ENCODE measurements around the gene PRR36.

Gene PRR36

DNA sequence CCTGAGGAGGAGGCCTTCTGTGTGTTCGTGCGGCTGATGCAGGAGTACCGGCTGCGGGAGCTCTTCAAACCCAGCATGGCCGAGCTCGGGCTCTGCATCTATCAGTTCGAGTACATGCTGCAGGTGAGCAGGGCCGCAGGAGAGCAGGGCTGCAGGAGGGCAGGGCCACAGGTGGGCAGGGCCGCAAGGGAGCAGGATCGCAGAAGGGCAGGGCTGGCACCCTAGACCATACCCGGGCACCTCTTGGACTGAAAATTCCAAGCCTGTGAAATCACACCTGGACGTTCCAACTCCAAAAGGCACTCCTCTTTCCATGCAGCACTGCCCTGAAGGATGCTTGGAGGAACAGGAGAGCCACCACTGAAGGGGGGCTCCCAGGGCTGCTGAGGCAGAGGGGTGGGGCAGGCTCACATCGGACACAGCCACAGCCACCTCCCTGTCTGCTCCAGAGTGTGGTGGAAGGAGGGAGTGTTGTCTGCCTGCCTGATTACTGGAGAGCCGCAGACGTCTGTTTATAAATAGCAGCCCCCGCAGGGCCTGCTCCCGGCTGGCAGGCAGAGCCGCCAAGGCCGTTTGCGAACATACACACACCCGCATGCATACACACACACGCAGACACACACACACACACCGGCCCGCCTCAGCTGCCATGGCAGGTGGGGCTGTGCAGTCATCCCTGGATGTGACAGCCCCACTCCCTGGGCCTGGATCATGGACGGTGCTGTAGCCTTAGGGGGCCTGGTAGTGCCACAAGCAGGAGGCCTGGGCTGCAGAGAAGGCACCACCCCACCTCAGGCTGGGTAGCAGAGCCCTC is 24.0 kb downstream of the PRR36 start:
- WGBS (ENCODE audit: insufficient coverage, insufficient read length), result no CpG with 5 or more reads among the region's 25 CpGs

DNA sequence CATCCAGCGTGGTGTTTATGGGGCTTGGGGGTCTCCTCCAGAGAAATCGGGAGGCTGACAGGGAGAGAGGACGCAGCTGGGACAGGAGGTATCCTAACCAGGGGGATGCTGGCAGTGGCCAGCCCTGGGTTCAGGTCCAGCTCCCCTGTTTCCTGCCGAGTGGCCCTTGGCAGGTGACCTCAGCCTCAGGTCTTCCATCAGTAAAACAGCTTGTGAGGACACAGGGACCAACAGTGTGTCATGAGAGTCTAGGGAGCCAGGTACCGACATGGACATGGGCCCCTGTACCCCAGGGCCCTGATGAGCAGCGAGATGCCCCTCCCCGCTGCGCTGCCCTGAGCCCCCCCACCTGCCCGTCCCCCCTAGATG is 24.6 kb downstream of the PRR36 start:
- Histone ChIP-seq H3K36me3 (ENCODE audit: control insufficient read depth, insufficient read depth, low read length) (no peaks in the 10 kb centered on the region), H3K9me3 (ENCODE audit: control insufficient read depth, insufficient read depth, low read length) (no peaks in the 10 kb centered on the region), H3K27ac (ENCODE audit: low read length) (no peak overlapping the region), H3K4me3 (ENCODE audit: low read length) (no peak overlapping the region), H3K4me1 (ENCODE audit: control insufficient read depth, insufficient read depth, low read length) (peaks cover 2% of the 10 kb centered on the region; the same call in 1 of the 2 replicates), H3K27me3 (ENCODE audit: control insufficient read depth, insufficient read depth, low read length) (no peaks in the 10 kb centered on the region)
- no CpG with 5 or more reads among the region's 9 CpGs for WGBS (ENCODE audit: insufficient coverage, insufficient read length)
- DNase-seq (ENCODE audit: low read depth, low spot score), result no peak

More for the DNA sequence above, 24.0 kb downstream of the PRR36 start:
- Histone ChIP-seq H3K9me3 (ENCODE audit: control insufficient read depth, insufficient read depth, low read length) (no peaks in the 10 kb centered on the region), H3K27me3 (ENCODE audit: control insufficient read depth, insufficient read depth, low read length) (no peaks in the 10 kb centered on the region), H3K4me1 (ENCODE audit: control insufficient read depth, insufficient read depth, low read length) (peaks cover 2% of the 10 kb centered on the region; the same call in 1 of the 2 replicates), H3K4me3 (ENCODE audit: low read length) (no peak overlapping the region), H3K27ac (ENCODE audit: low read length) (no peak overlapping the region), H3K36me3 (ENCODE audit: control insufficient read depth, insufficient read depth, low read length) (no peaks in the 10 kb centered on the region)
- no peak for DNase-seq (ENCODE audit: low read depth, low spot score)

DNA sequence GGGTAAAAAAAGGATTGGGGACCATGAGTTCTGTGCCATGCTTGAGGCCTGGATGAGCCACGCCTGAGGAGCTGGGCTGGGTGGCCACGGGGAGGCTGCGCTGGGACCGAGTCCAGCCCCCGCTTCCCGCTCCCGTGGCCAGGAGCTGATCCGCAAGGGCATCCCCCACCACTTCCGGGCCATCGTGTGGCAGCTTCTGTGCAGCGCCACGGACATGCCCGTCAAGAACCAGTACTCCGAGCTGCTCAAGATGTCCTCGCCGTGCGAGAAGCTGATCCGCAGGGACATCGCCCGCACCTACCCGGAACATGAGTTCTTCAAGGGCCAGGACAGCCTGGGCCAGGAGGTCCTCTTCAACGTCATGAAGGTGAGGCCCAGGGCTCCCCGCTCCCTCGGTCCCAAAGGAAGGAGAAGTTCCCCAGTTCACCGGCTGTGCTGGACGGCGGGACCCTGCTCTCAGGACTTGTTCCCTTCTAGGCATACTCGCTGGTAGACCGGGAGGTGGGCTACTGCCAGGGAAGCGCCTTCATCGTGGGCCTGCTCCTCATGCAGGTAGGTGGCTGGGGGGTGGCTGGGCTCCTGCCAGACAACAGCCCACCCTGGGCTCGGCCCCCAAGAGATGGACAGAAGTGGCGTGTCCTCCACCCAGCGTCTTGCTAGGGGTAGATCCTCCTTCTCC is 25.3 kb downstream of the PRR36 start:
- WGBS (ENCODE audit: insufficient coverage, insufficient read length), result no CpG with 5 or more reads among the region's 34 CpGs
- Histone ChIP-seq H3K36me3 (ENCODE audit: control insufficient read depth, insufficient read depth, low read length) (no peaks in the 10 kb centered on the region), H3K4me3 (ENCODE audit: low read length) (no peak overlapping the region), H3K4me1 (ENCODE audit: control insufficient read depth, insufficient read depth, low read length) (peaks cover 2% of the 10 kb centered on the region; the same call in 1 of the 2 replicates), H3K9me3 (ENCODE audit: control insufficient read depth, insufficient read depth, low read length) (no peaks in the 10 kb centered on the region), H3K27ac (ENCODE audit: low read length) (no peak overlapping the region), H3K27me3 (ENCODE audit: control insufficient read depth, insufficient read depth, low read length) (no peaks in the 10 kb centered on the region)
- no peak for DNase-seq (ENCODE audit: low read depth, low spot score)

DNA sequence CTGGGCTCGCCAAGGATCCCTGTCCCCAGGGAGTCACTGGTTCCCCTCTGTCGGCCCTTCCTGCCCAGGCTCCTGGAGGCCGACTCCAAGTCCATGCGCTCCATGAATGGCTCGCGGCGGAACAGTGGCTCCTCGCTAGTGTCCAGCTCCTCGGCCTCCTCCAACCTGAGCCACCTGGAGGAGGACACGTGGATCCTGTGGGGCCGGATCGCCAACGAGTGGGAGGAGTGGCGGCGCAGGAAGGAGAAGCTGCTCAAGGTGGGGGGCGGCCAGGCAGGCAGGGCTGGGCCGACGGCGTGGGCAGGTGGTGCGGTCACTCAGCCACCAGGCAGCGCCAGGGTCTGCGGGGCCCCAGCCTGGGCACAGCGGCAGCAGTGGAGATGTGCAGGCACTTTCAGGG is 26.5 kb downstream of the PRR36 start:
- WGBS (ENCODE audit: insufficient coverage, insufficient read length), result no CpG with 5 or more reads among the region's 23 CpGs
- H3K27me3 ChIP-seq (ENCODE audit: control insufficient read depth, insufficient read depth, low read length), result no peaks in the 10 kb centered on the region
- DNase-seq (ENCODE audit: low read depth, low spot score), result no peak

DNA sequence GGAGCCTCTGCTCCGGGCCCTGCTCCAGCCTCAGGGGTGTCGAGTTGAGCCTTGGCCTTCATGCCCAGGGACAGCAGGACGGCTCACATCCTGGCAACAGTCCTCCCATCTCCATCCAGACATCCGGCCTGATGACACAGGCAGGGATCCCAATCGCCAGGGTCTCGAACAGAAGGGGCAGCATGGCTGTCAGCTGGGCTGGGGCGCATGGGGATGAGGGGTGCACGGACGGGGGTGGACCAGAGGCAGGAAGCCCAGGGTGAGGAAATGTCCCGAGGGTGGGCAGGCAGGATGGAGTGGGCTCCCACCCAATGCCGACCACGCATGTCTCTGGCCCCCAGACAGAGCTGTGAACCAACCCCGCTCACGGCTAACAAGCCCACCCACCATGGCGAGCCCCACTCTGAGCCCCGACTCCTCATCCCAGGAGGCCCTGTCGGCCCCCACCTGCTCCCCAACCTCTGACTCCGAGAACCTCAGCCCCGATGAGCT is 28.0 kb downstream of the PRR36 start:
- no peaks in the 10 kb centered on the region for H3K36me3 ChIP-seq (ENCODE audit: control insufficient read depth, insufficient read depth, low read length)
- no peaks in the 10 kb centered on the region for H3K4me1 ChIP-seq (ENCODE audit: control insufficient read depth, insufficient read depth, low read length)
- no CpG with 5 or more reads among the region's 19 CpGs for WGBS (ENCODE audit: insufficient coverage, insufficient read length)
- no peak for DNase-seq (ENCODE audit: low read depth, low spot score)
- H3K9me3 ChIP-seq (ENCODE audit: control insufficient read depth, insufficient read depth, low read length), result no peaks in the 10 kb centered on the region
- no peaks in the 10 kb centered on the region for H3K27me3 ChIP-seq (ENCODE audit: control insufficient read depth, insufficient read depth, low read length)
- H3K27ac ChIP-seq (ENCODE audit: low read length), result no peak overlapping the region
- no peak overlapping the region for H3K4me3 ChIP-seq (ENCODE audit: low read length)

More for the DNA sequence above, 26.5 kb downstream of the PRR36 start:
- Histone ChIP-seq H3K4me3 (ENCODE audit: low read length) (no peak overlapping the region), H3K9me3 (ENCODE audit: control insufficient read depth, insufficient read depth, low read length) (no peaks in the 10 kb centered on the region), H3K4me1 (ENCODE audit: control insufficient read depth, insufficient read depth, low read length) (no peaks in the 10 kb centered on the region), H3K36me3 (ENCODE audit: control insufficient read depth, insufficient read depth, low read length) (no peaks in the 10 kb centered on the region), H3K27ac (ENCODE audit: low read length) (no peak overlapping the region)

DNA sequence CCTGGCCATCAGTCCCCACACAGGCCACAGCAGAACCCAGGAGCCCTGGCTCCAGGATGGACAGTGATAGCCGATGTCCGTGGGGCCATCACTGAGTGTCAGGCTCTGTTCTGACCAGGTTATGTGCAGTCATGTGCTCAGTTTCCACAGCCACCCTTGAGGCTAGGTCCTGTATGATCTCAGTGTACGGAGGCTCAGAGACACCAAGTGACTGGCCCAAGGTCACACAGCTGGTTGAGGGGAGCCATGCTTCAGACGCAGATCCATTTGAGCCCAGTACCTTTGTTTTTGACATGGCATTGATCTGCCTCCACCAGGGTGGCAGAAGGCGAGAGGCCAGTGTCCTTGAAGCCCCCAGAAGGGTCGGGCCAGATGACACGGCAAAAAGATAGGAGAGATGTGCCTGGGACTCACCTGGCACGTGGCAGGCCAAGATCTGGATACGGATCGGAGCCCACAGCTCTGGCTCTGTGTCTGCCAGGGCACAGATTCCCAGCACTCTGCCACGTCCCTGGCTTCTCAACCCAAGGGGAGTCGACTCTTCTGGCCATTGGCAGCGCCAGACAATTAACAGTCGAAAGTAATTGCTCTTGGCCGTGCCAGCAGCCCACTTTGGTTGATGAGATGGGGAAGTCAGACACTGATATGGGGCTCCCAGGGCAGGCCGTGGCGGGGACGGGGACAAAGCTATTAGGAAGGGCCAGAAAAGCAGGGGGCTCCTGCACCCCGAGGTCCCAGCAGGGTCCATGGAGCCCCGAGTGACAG is 28.6 kb downstream of the PRR36 start:
- WGBS (ENCODE audit: insufficient coverage, insufficient read length), result no CpG with 5 or more reads among the region's 20 CpGs
- DNase-seq (ENCODE audit: low read depth, low spot score), result no peak

DNA sequence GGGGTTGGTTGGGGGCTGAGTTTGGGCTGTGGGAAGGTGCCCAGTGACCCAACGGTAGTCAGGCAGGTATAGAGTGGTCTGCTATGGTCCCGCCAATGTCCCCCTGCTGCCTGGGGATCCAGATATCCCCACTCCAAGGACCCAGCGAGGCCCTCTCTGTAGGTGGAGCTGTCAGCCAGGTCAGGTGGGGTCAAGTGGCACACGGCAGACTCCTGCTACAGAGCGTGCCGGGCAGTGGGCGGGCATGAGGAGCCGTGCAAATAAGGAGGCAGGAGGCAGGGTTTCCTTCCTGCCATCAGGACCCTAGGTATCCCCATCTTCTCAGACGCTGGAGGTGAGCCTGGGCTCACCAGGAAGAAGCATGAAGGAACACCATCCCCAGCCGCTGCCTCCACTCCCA is 29.2 kb downstream of the PRR36 start:
- WGBS (ENCODE audit: insufficient coverage, insufficient read length), result no CpG with 5 or more reads among the region's 10 CpGs
- Histone ChIP-seq H3K4me3 (ENCODE audit: low read length) (no peak overlapping the region), H3K4me1 (ENCODE audit: control insufficient read depth, insufficient read depth, low read length) (no peaks in the 10 kb centered on the region), H3K9me3 (ENCODE audit: control insufficient read depth, insufficient read depth, low read length) (no peaks in the 10 kb centered on the region), H3K27ac (ENCODE audit: low read length) (no peak overlapping the region), H3K36me3 (ENCODE audit: control insufficient read depth, insufficient read depth, low read length) (no peaks in the 10 kb centered on the region), H3K27me3 (ENCODE audit: control insufficient read depth, insufficient read depth, low read length) (no peaks in the 10 kb centered on the region)
- DNase-seq (ENCODE audit: low read depth, low spot score), result no peak

More for the DNA sequence above, 28.6 kb downstream of the PRR36 start:
- Histone ChIP-seq H3K27ac (ENCODE audit: low read length) (no peak overlapping the region), H3K4me1 (ENCODE audit: control insufficient read depth, insufficient read depth, low read length) (no peaks in the 10 kb centered on the region), H3K9me3 (ENCODE audit: control insufficient read depth, insufficient read depth, low read length) (no peaks in the 10 kb centered on the region), H3K36me3 (ENCODE audit: control insufficient read depth, insufficient read depth, low read length) (no peaks in the 10 kb centered on the region), H3K27me3 (ENCODE audit: control insufficient read depth, insufficient read depth, low read length) (no peaks in the 10 kb centered on the region), H3K4me3 (ENCODE audit: low read length) (no peak overlapping the region)

DNA sequence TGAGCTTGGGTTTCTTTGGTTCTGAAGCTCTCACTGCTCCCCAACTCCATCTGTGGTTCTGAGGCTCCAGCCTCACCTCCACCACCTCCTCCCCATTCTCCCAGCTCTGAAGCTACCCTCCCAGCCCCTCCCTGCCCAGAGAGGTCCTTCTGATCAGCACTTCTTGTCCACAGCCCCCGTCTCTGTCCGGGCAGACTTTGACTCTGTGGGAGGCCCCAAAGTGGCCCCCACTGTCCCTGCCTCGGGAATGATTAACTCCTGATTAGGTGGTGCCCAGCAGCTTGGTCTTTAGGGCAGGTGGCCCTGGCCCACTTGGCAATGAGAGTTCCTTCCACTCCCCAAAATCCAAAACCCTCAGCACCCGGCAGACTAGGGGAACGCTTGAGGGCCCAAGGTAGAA is 29.8 kb downstream of the PRR36 start:
- Histone ChIP-seq H3K4me3 (ENCODE audit: low read length) (no peak overlapping the region), H3K4me1 (ENCODE audit: control insufficient read depth, insufficient read depth, low read length) (no peaks in the 10 kb centered on the region), H3K9me3 (ENCODE audit: control insufficient read depth, insufficient read depth, low read length) (no peaks in the 10 kb centered on the region), H3K27me3 (ENCODE audit: control insufficient read depth, insufficient read depth, low read length) (no peaks in the 10 kb centered on the region), H3K27ac (ENCODE audit: low read length) (no peak overlapping the region), H3K36me3 (ENCODE audit: control insufficient read depth, insufficient read depth, low read length) (no peaks in the 10 kb centered on the region)
- no peak for DNase-seq (ENCODE audit: low read depth, low spot score)
- no CpG with 5 or more reads among the region's 5 CpGs for WGBS (ENCODE audit: insufficient coverage, insufficient read length)

DNA sequence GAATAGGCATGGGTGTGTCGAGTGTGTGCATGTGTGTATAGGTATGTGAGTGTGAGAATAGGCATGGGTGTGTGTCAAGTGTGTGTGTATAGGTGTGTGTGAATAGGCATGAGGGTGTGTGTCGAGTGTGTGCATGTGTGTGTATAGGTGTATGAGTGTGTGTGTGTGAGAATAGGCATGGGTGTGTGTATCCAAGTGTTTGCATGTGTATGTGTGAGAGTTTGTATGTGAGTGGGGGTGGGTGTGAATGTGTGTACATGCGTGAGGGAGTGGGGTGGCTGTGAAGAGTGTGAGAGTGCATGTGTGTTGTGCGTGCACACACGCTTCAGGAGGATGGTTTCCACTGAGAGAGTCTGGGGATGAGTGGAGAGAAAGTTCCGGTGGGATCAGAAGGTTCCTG is 30.7 kb downstream of the PRR36 start:
- Histone ChIP-seq H3K4me1 (ENCODE audit: control insufficient read depth, insufficient read depth, low read length) (no peaks in the 10 kb centered on the region), H3K4me3 (ENCODE audit: low read length) (no peak overlapping the region), H3K9me3 (ENCODE audit: control insufficient read depth, insufficient read depth, low read length) (no peaks in the 10 kb centered on the region), H3K27me3 (ENCODE audit: control insufficient read depth, insufficient read depth, low read length) (no peaks in the 10 kb centered on the region), H3K27ac (ENCODE audit: low read length) (no peak overlapping the region), H3K36me3 (ENCODE audit: control insufficient read depth, insufficient read depth, low read length) (no peaks in the 10 kb centered on the region)
- DNase-seq (ENCODE audit: low read depth, low spot score), result no peak
- WGBS (ENCODE audit: insufficient coverage, insufficient read length), result 100% methylated on average over 2 of the region's 6 CpGs

DNA sequence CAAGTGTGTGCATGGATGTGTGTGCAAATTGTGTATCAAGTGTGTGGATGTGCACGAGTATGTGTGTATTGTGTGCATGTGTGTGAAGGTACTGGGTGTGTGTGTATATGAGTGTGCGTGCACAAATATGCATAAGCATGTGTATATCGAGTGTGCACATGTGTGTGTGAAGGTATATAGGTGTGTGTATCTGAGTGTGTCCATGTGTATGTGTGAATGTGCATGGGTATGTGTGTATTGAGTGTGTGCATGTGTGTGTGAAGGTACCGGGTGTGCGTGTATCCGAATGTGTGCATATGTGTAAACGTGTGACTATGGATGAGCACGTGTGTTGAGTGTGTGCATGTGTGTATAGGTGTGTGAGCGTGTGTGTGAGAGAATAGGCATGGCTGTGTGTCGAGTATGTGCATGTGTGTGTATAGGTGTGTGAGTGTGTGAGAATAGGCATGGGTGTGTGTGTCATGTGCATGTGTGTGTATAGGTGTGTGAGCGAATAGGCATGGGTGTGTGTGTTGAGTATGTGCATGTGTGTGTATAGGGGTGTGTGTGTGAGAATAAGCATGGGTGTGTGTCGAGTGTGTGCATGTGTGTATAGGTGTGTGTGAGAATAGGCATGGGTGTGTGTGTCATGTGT is 31.4 kb downstream of the PRR36 start:
- H3K36me3 ChIP-seq (ENCODE audit: control insufficient read depth, insufficient read depth, low read length), result no peaks in the 10 kb centered on the region
- H3K4me1 ChIP-seq (ENCODE audit: control insufficient read depth, insufficient read depth, low read length), result no peaks in the 10 kb centered on the region
- WGBS (ENCODE audit: insufficient coverage, insufficient read length), result 100% methylated on average over 3 of the region's 12 CpGs
- no peak overlapping the region for H3K4me3 ChIP-seq (ENCODE audit: low read length)
- H3K27ac ChIP-seq (ENCODE audit: low read length), result no peak overlapping the region
- H3K9me3 ChIP-seq (ENCODE audit: control insufficient read depth, insufficient read depth, low read length), result no peaks in the 10 kb centered on the region
- H3K27me3 ChIP-seq (ENCODE audit: control insufficient read depth, insufficient read depth, low read length), result no peaks in the 10 kb centered on the region
- no peak for DNase-seq (ENCODE audit: low read depth, low spot score)

All from iPS DF 6.9 (cell line).